T-helper 2 cell treated with Interferon-gamma antibody and Interleukin-4, amounts not matched to agents 5 μg/mL and 100 μg/mL, for 36 hours (primary cell): Measurements from ENCODE around the gene CACNA1I.

Experiments
- DNase-seq: peaks from one replicate; pipeline ENCODE4 v3.0.0; 2021; ENCODE audit warnings: low spot score
- H3K27ac Mint-ChIP-seq: one replicate; pipeline ENCODE4 v1.8.0; 2021; ENCODE audit warnings: mild to moderate bottlenecking, mixed read lengths
- H3K27me3 Mint-ChIP-seq: one replicate; pipeline ENCODE4 v1.8.0; 2021; ENCODE audit warnings: low read depth, mixed read lengths
- H3K36me3 Mint-ChIP-seq: one replicate; pipeline ENCODE4 v1.8.0; 2021; ENCODE audit warnings: low read depth, mixed read lengths
- H3K4me1 Mint-ChIP-seq: one replicate; pipeline ENCODE4 v1.8.0; 2021; ENCODE audit warnings: low read depth, mixed read lengths
- H3K4me3 Mint-ChIP-seq: one replicate; pipeline ENCODE4 v1.8.0; 2022; ENCODE audit warnings: mild to moderate bottlenecking, moderate library complexity, mixed read lengths
- H3K9me3 Mint-ChIP-seq: one replicate; pipeline ENCODE4 v1.8.0; 2021; ENCODE audit warnings: mixed read lengths

Gene CACNA1I

DNA sequence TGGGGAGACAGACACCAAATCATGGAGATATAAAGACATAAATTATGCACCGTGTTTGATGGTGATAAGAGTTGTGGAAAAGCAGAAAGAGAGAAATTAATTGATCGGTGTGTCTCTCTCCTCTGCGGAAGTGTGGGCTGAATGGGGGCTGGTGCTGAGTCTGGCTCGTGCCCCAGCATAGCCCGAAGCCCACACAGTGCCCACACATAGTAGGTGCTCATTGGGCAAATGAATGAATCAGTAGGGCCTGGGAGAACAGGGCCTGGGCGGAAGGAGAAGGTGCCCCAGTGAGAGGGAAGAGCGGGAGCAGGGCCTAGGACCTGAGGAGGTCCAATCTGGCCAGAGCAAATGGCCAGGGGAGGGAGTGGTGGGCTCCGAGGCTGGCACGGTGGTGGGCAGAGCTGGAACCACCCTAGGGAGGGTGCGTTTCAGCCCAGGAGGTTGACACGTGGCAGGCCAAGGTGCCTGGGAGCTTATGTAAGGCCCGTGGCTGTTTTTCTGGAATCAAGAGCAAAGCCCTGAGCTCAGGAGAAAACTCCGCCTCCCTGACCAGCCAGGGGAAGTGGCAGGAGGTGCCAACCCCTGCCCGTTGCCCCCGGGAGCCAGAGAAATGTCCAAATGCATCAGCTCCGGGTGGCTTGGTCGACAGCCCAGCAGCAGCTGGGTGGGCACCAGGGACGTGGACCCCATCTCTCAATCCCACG is 2.1 kb upstream of the CACNA1I start:
- DNase-seq: no peak
- H3K9me3 Mint-ChIP-seq: peaks cover 5% of the 10 kb centered on the region
- H3K27me3 Mint-ChIP-seq: peaks cover 4% of the 10 kb centered on the region
- H3K4me1 Mint-ChIP-seq: peaks cover 11% of the 10 kb centered on the region
- no peak overlapping the region for H3K27ac Mint-ChIP-seq
- H3K36me3 Mint-ChIP-seq: peaks cover 3% of the 10 kb centered on the region
- no peak overlapping the region for H3K4me3 Mint-ChIP-seq

DNA sequence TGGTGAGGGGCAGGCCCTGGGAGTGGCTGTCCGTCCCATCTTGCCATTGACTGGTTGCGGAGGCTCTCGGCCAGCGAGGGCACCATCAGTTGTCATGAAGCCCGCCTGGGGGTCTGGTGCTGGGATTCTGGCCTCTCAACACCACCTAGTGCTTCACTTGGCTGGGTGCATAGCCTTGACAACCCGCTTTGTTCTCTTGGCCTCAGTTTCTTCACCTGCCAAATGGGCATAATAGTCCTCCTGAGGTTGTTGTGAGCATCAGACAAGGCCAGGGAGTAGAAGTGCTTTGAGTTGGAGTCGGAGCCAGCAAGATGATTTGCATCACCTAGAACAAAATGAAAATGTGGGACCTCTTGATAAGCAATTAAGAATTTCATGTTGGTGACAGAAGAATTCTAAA is 1.5 kb upstream of the CACNA1I start:
- H3K36me3 Mint-ChIP-seq: peaks cover 3% of the 10 kb centered on the region
- H3K4me3 Mint-ChIP-seq: no peak overlapping the region
- H3K27me3 Mint-ChIP-seq: peaks cover 4% of the 10 kb centered on the region
- peaks cover 5% of the 10 kb centered on the region for H3K9me3 Mint-ChIP-seq
- no peak for DNase-seq
- H3K27ac Mint-ChIP-seq: no peak overlapping the region
- H3K4me1 Mint-ChIP-seq: peaks cover 11% of the 10 kb centered on the region

DNA sequence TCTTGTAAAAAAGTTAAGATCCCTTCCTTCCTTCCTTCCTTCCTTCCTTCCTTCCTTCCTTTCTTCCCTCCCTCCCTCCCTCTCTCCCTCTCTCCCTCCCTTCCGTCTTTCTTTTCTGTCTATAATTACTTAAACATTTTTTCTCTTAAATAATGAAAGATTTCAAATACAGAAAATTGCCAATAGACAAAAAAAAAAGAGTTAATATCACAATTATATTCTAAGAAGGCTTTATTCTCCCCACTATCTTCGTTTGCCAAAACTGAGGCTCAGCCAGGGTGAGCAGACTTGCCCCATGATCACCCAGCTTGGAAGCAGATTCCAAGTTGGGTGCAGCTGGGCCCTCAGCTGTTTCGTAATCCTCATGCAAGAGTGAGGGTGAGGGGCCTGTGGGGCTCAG is 327 bp upstream of the CACNA1I start:
- no peak for DNase-seq
- peaks cover 3% of the 10 kb centered on the region for H3K36me3 Mint-ChIP-seq

DNA sequence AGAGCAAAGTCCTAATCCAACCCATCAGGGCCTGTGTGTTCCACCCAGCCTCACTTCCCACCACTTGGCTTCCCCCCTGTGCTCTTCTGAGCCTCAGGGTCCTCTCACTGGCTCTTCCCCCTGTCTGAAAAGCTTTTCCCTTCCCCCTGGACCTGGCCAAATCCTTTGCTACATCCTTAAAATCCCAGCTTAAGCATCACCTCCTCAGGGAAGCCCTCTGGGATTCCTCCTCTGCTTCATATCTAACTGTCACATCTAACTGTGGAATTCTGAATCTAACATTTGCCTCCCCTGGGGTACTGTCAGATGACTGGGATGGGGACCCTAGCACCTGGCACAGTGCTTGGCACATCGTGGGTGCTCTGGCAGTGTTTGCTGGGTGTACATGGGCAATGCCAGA is 985 bp downstream of the CACNA1I start:
- no peak overlapping the region for H3K4me3 Mint-ChIP-seq
- no peaks in the 10 kb centered on the region for H3K36me3 Mint-ChIP-seq
- no peak overlapping the region for H3K27ac Mint-ChIP-seq
- no peaks in the 10 kb centered on the region for H3K9me3 Mint-ChIP-seq
- DNase-seq: no peak
- H3K27me3 Mint-ChIP-seq: peaks cover 10% of the 10 kb centered on the region
- H3K4me1 Mint-ChIP-seq: peaks cover 11% of the 10 kb centered on the region

More for the DNA sequence above, 327 bp upstream of the CACNA1I start:
- H3K27me3 Mint-ChIP-seq: peaks cover 4% of the 10 kb centered on the region
- H3K9me3 Mint-ChIP-seq: peaks cover 5% of the 10 kb centered on the region
- H3K4me3 Mint-ChIP-seq: no peak overlapping the region
- H3K27ac Mint-ChIP-seq: no peak overlapping the region
- H3K4me1 Mint-ChIP-seq: peaks cover 11% of the 10 kb centered on the region

DNA sequence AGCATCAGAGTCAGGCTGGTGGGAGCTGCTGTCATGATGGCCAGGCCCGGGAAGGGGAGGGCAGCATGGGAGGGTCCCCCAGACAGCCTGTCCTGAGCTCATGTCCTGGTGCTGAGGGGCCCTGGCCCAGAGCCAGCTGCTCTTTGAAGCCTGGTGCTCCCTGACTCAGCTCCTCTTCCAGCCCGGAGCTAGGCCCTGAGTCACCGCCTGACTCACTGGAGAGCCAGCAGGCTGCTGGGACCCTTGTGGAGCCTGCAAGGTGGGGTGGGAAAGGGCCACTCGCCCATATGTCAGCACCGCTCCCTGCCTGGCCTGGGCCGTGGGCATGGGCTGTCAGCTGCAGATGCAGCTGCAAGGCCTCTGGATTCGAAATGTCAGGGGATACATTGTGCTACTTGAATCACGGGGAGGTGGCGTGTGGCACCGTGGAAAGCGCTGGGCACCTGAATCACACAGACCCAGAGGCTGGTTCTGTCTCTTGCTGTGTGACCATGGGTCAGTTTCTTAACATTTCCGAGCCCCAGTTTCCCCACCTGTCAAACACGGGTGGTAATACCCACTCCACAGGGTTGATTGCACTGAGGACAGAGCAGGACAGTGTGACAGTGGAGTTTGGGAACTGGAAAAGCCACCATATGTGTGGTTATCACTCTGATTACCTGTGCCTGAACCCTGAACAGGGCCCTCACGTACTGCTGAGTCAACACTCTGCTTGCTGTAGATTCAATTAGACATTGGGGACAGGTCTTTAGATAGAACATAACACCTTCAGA is 4.4 kb downstream of the CACNA1I start:
- Mint-ChIP-seq H3K9me3 (no peaks in the 10 kb centered on the region), H3K4me3 (no peak overlapping the region), H3K36me3 (no peaks in the 10 kb centered on the region), H3K27me3 (peaks cover 22% of the 10 kb centered on the region), H3K4me1 (no peaks in the 10 kb centered on the region), H3K27ac (no peak overlapping the region)
- no peak for DNase-seq

DNA sequence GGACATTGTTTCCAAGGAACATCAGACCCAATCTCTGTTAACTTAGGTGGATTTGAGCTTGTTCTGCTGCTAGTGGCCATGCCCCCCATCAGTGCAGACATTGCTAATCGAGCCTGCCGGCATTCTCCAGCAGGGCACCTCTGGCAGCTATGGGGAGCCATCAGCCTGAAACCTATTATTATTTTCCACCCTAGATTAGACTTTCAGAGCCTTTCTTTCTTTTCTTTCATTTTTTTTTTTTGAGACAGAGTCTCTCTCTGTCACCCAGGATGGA is 4.9 kb downstream of the CACNA1I start:
- Mint-ChIP-seq H3K27ac (no peak overlapping the region), H3K27me3 (peaks cover 22% of the 10 kb centered on the region), H3K4me1 (no peaks in the 10 kb centered on the region), H3K4me3 (no peak overlapping the region), H3K9me3 (no peaks in the 10 kb centered on the region), H3K36me3 (no peaks in the 10 kb centered on the region)
- DNase-seq: no peak

DNA sequence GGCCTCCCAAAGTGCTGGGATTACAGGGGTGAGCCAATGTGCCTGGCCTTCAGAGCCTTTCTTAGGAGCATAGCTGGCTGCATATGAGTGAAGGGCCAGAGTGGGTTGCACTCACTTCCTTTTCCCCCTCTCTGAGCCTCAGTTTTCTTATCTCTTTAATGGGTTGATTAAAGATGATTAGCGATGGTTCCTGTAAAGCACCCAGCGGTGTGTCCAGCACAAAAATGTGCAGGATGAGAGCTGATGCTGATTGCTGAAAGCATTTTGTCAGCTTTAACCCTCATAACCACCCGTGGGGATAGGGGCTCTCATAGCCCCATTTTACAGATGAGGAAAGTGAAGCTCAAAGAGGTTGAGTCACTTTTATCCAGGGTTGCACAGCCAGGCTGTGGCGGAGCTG is 5.5 kb downstream of the CACNA1I start:
- Mint-ChIP-seq H3K36me3 (no peaks in the 10 kb centered on the region), H3K9me3 (no peaks in the 10 kb centered on the region), H3K4me3 (no peak overlapping the region), H3K4me1 (no peaks in the 10 kb centered on the region), H3K27me3 (peaks cover 23% of the 10 kb centered on the region), H3K27ac (no peak overlapping the region)
- no peak for DNase-seq

DNA sequence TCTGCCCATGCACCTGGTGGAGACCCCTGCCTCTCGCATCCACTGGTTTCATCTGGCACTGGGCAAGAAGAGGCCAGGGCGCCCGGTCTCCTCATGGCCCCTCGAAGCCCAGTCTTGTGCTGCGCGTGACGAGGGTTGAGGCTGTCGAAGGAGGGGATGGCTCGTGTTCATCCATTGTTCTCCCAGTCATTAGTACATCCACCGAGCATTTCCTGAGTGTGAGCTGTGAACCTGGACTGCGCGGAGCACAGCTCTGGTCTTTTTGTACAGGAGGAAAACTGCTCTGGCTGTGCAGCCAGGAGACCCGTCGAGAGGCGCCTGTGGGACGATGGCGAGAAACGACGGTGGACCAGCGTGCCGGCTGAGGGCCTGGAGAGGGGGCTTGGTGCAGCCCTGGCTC is 6.8 kb downstream of the CACNA1I start:
- Mint-ChIP-seq H3K36me3 (no peaks in the 10 kb centered on the region), H3K4me1 (no peaks in the 10 kb centered on the region), H3K27me3 (peaks cover 27% of the 10 kb centered on the region), H3K27ac (no peak overlapping the region), H3K9me3 (no peaks in the 10 kb centered on the region), H3K4me3 (no peak overlapping the region)
- no peak for DNase-seq

DNA sequence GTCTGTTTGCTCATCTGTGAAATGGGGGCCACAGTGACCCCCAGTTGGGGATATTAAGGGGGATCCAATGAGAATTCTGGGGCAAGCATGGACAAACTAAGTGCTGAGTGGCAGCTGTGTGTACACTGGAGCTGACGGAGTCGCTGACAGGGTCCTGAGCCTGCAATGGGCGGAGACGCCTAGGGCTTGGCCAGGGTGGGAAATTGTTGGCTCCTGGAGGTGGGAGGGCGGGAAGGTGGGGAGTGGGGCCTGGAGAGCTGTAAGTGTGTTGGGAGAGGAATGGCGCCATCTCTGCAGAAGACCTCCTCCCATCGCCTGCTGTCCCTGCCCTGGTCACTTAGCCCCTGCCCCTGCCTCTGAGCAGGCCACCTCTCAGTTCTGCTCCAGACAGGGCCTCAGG is 7.3 kb downstream of the CACNA1I start:
- H3K4me3 Mint-ChIP-seq: no peak overlapping the region
- no peak for DNase-seq
- H3K27me3 Mint-ChIP-seq: peaks cover 27% of the 10 kb centered on the region
- H3K9me3 Mint-ChIP-seq: peaks cover 3% of the 10 kb centered on the region
- H3K27ac Mint-ChIP-seq: no peak overlapping the region
- no peaks in the 10 kb centered on the region for H3K36me3 Mint-ChIP-seq
- H3K4me1 Mint-ChIP-seq: no peaks in the 10 kb centered on the region

DNA sequence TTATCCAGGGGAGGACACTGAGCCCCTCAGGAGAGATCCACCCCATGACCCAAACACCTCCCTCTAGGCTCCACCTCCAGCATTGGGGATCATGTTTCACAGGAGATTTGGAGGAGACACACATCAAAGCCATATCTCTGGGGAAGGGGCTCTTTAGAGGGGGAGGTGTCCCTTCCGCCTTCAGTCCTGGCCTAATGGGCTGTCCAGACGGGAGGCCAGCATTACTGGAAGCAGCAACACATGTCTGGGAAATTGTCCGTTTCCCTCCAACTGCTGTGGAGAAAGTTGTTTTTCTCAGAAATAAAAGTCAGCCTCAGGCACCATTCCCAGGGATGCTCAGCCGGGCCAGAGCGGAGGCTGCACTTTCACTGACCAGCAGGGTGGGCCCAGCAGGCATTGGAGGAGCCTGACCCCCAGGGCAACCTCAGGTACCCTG is 9.5 kb downstream of the CACNA1I start:
- Mint-ChIP-seq H3K4me1 (no peaks in the 10 kb centered on the region), H3K36me3 (no peaks in the 10 kb centered on the region), H3K27me3 (peaks cover 40% of the 10 kb centered on the region), H3K9me3 (peaks cover 10% of the 10 kb centered on the region), H3K4me3 (no peak overlapping the region), H3K27ac (no peak overlapping the region)
- no peak for DNase-seq

DNA sequence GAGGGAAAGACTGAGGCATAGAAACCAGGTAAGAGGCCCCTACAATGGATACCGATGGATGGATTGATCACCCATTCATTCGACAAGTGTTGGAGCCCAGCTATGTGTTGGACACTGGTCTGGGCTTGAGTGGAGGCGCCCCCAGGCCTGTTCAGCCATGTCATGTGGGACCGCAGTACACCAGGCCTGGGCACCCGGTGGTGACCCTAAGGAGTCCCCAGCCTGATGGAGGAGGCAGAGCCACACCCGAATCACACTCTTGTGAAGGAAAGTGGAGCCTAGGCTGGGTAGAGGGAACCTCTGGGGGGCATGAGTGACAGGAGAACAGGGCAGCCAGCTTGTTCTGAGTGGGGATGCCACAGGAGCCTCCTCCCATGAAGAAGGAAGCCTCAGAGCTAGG is 10.2 kb downstream of the CACNA1I start:
- peaks cover 36% of the 10 kb centered on the region for H3K27me3 Mint-ChIP-seq
- DNase-seq: no peak
- H3K36me3 Mint-ChIP-seq: no peaks in the 10 kb centered on the region
- H3K4me1 Mint-ChIP-seq: no peaks in the 10 kb centered on the region
- no peak overlapping the region for H3K4me3 Mint-ChIP-seq
- H3K9me3 Mint-ChIP-seq: peaks cover 10% of the 10 kb centered on the region
- no peak overlapping the region for H3K27ac Mint-ChIP-seq

DNA sequence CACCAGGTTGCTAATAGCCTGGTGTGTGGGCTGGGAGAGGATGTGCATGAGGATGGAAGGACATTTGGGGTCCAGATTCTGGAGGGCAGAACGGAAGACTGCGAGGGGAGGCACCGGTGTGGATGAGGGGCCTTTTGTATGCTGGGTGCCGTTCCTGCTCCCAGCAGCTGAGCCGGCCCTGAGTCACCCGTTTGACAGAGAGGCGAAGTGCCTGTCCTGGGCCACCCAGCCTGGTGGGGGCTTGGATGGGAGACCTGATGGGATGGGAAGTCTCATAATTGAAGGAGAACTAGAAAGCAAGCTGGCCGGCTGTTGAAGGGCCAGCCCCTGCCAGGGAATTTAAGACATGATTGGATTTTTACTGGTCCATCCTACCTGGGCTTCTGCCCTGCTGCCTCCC is 10.8 kb downstream of the CACNA1I start:
- no peak for DNase-seq
- Mint-ChIP-seq H3K4me1 (no peaks in the 10 kb centered on the region), H3K27ac (no peak overlapping the region), H3K9me3 (peaks cover 10% of the 10 kb centered on the region), H3K27me3 (peaks cover 34% of the 10 kb centered on the region), H3K36me3 (no peaks in the 10 kb centered on the region), H3K4me3 (no peak overlapping the region)

DNA sequence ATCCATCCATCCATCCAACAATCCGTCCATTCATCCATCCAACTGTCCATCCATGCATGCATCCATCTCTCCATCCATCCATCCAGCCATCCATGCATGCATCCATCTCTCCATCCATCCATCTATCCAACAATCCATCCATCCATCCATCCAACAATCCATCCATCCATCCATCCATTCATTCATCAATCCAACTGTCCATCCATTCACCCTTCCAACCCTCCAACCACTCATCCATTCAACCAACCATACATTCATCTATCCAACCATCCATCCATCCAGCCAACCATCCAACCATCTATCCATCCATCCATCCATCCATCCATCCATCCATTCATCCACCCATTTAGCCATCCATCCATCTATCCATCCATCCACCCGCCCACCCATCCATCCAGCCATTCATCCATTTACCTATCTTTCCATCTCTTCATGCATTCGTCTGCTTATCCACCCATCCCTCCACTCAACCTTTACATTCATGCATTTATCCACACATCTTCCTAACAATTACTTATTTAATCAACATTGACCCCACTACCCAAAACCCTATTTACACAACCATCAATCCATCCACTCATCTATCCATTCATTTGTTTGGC is 12.6 kb downstream of the CACNA1I start:
- DNase-seq: no peak
- H3K36me3 Mint-ChIP-seq: no peaks in the 10 kb centered on the region
- no peak overlapping the region for H3K4me3 Mint-ChIP-seq
- H3K27me3 Mint-ChIP-seq: peaks cover 38% of the 10 kb centered on the region
- H3K4me1 Mint-ChIP-seq: no peaks in the 10 kb centered on the region
- peaks cover 10% of the 10 kb centered on the region for H3K9me3 Mint-ChIP-seq
- no peak overlapping the region for H3K27ac Mint-ChIP-seq

DNA sequence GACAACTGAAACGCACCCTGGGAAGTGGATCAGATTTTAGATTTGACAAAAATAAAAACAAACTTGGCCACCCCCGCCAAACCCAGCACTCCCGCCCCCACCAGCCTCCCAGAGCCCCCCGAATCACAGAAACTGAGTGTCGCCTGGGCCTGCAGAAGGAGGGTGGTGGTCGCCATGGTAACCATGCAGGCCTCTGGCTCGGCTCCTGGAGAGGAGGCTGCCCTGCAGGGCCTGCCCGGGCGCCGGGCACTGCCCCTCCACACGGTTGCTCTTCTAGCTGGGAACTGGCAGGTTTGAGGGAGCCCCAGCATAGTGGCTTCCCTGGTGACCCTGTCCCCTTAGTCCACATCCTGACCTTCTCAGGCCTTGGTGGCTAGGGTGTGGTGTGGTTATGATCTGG is 19.3 kb downstream of the CACNA1I start:
- peaks cover 3% of the 10 kb centered on the region for H3K4me1 Mint-ChIP-seq
- no peak overlapping the region for H3K4me3 Mint-ChIP-seq
- peaks cover 16% of the 10 kb centered on the region for H3K27me3 Mint-ChIP-seq
- no peaks in the 10 kb centered on the region for H3K36me3 Mint-ChIP-seq
- DNase-seq: no peak
- H3K9me3 Mint-ChIP-seq: no peaks in the 10 kb centered on the region
- H3K27ac Mint-ChIP-seq: no peak overlapping the region
